GM23338 (cell line): Measurements from ENCODE around the gene ZNF691.

Experiments
- CREB1 ChIP-seq: fragments of 250-450 bp; sonication (Bioruptor Pico); IDR thresholded peaks from 2 replicates; pipeline ENCODE4 v1.5.0; 2020; ENCODE audit warnings: low read depth, mild to moderate bottlenecking, moderate library complexity
- CTCF ChIP-seq, 2 experiments: fragments of 200-600 bp in 1 of 2; sonication (generic) in 1 of 2; conservative IDR thresholded peaks; 2 replicates each; pipeline versions ENCODE4 v1.5.1 to v1.6.1; 2016 to 2017; ENCODE audit warnings: antibody characterized with exemption in 2 of 2, low read depth in 2 of 2, mild to moderate bottlenecking in 2 of 2, moderate library complexity in 1 of 2
- EZH2 ChIP-seq: fragments of 200-600 bp; sonication (generic); IDR thresholded peaks from one replicate; pipeline ENCODE4 v1.8.0; 2017; ENCODE audit warnings: antibody characterized with exemption, mild to moderate bottlenecking, low read depth; ENCODE audit not compliant: unreplicated experiment
- EZH2phosphoT487 ChIP-seq: fragments of 200-600 bp; sonication (generic); IDR thresholded peaks from one replicate; pipeline ENCODE4 v1.8.1; 2018; ENCODE audit warnings: antibody characterized with exemption; ENCODE audit not compliant: unreplicated experiment
- JUNB ChIP-seq: IDR thresholded peaks from one replicate; pipeline ENCODE4 v1.6.1; 2016; ENCODE audit warnings: antibody characterized with exemption; ENCODE audit not compliant: unreplicated experiment
- NANOG ChIP-seq: IDR thresholded peaks from 2 replicates; pipeline ENCODE4 v1.6.1; 2016; ENCODE audit warnings: antibody characterized with exemption, borderline replicate concordance
- POLR2AphosphoS5 ChIP-seq: IDR thresholded peaks from 2 replicates; pipeline ENCODE4 v1.6.1; 2016; ENCODE audit warnings: antibody characterized with exemption, low read depth
- REST ChIP-seq: IDR thresholded peaks from one replicate; pipeline ENCODE4 v1.6.1; 2018; ENCODE audit warnings: antibody characterized with exemption; ENCODE audit not compliant: unreplicated experiment
- STAT1 ChIP-seq: IDR thresholded peaks from one replicate; pipeline ENCODE4 v1.6.1; 2016; ENCODE audit warnings: antibody characterized with exemption; ENCODE audit not compliant: unreplicated experiment
- ZNF114 ChIP-seq: fragments of 250-450 bp; sonication (Bioruptor Pico); IDR thresholded peaks from 2 replicates; pipeline ENCODE4 v1.5.0; 2020; ENCODE audit warnings: mild to moderate bottlenecking, moderate library complexity
- ZNF462 ChIP-seq: fragments of 250-450 bp; sonication (Bioruptor Pico); IDR thresholded peaks from 2 replicates; pipeline ENCODE4 v1.5.0; 2020; ENCODE audit warnings: mild to moderate bottlenecking, moderate library complexity

GRCh38 chr1:42815941-42816584, 30.4 kb upstream of the ZNF691 start:
- no peak for TF ChIP-seq POLR2AphosphoS5
- TF ChIP-seq CTCF (conservative IDR thresholded peaks at IDR 0.05; ENCODE audit: low read depth in 2 of 2) = no peak
- TF ChIP-seq EZH2 = no peak
- no peak for TF ChIP-seq REST
- TF ChIP-seq JUNB = no peak
- no peak for TF ChIP-seq ZNF462 (CRISPR knock-in tag)
- no peak for TF ChIP-seq NANOG
- TF ChIP-seq EZH2phosphoT487 = no peak
- no peak for TF ChIP-seq STAT1
- TF ChIP-seq ZNF114 = no peak
- no peak for TF ChIP-seq CREB1 (CRISPR knock-in tag)
